ENCODE results near the gene GLYATL3. TPM values are rescaled to one million over a fixed set of nuclear protein-coding genes. Genes with fewer than 3 reads are reported as not detected.

Gene GLYATL3
- total RNA-seq, 1 donor from 2014 or later = not detected

DNA sequence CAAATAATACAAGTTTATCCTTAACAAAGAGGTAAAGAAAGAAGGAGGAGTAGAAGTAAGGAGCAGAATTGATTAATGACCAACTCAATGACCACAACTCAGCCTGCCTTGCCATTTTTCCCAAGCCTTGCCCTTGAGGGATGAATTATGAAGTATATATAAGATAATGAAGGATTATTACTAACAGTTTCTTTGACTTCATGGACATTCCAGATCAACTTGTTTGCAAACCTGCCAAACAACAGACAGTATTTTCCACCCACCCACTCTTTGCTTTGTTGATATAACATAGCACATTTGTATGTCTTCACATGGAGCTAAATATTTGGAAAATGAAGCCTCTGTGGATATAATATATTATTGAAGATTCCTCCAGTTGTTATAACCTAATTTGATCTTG lies 40.9 kb downstream of the GLYATL3 start:
- Mint-ChIP-seq H3K4me3 (ENCODE audit: unreplicated experiment) (no peak overlapping the region), H3K27ac (ENCODE audit: unreplicated experiment) (no peak overlapping the region), H3K9me3 (ENCODE audit: unreplicated experiment) (no peaks in the 10 kb centered on the region), H3K4me1 (ENCODE audit: unreplicated experiment) (no peaks in the 10 kb centered on the region), H3K27me3 (ENCODE audit: unreplicated experiment) (peaks cover 5% of the 10 kb centered on the region), H3K36me3 (ENCODE audit: unreplicated experiment) (no peaks in the 10 kb centered on the region)
- DNase-seq (ENCODE audit: extremely low spot score, unreplicated experiment) = no peak
- TF ChIP-seq, protein P1, sequence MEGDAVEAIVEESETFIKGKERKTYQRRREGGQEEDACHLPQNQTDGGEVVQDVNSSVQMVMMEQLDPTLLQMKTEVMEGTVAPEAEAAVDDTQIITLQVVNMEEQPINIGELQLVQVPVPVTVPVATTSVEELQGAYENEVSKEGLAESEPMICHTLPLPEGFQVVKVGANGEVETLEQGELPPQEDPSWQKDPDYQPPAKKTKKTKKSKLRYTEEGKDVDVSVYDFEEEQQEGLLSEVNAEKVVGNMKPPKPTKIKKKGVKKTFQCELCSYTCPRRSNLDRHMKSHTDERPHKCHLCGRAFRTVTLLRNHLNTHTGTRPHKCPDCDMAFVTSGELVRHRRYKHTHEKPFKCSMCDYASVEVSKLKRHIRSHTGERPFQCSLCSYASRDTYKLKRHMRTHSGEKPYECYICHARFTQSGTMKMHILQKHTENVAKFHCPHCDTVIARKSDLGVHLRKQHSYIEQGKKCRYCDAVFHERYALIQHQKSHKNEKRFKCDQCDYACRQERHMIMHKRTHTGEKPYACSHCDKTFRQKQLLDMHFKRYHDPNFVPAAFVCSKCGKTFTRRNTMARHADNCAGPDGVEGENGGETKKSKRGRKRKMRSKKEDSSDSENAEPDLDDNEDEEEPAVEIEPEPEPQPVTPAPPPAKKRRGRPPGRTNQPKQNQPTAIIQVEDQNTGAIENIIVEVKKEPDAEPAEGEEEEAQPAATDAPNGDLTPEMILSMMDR (IDR thresholded peaks at IDR 0.05) = no peak

DNA sequence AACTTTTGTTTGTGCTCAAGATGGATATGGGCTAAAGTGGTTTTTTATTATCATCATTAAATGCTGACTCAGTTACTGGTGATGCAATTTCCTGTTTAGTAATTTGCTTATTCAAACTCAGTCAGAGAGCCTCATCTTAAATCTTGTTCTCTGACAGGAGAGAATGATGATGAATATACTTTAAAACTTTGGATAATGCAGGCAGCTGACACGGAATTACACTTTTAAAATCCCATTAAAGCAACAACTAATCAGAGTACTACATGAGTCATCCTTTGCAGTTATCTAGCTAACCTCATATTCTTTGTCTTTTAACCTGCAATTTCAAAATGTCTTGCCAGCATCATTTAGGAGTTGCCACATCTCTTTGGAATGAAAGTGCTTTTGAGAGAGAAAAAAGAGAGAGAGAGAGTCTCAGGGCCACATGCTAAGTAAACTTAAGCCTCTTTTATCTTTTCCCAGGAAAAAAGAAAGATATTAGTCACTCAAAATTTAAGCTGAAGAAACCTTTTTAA lies 41.5 kb downstream of the GLYATL3 start:
- no peaks in the 10 kb centered on the region for H3K9me3 Mint-ChIP-seq (ENCODE audit: unreplicated experiment)
- no peak overlapping the region for H3K27ac Mint-ChIP-seq (ENCODE audit: unreplicated experiment)
- H3K36me3 Mint-ChIP-seq (ENCODE audit: unreplicated experiment) = no peaks in the 10 kb centered on the region
- H3K4me3 Mint-ChIP-seq (ENCODE audit: unreplicated experiment) = no peak overlapping the region
- H3K27me3 Mint-ChIP-seq (ENCODE audit: unreplicated experiment) = peaks cover 5% of the 10 kb centered on the region
- DNase-seq (ENCODE audit: extremely low spot score, unreplicated experiment) = no peak
- H3K4me1 Mint-ChIP-seq (ENCODE audit: unreplicated experiment) = no peaks in the 10 kb centered on the region
- TF ChIP-seq, protein P1 (IDR thresholded peaks at IDR 0.05) = no peak

DNA sequence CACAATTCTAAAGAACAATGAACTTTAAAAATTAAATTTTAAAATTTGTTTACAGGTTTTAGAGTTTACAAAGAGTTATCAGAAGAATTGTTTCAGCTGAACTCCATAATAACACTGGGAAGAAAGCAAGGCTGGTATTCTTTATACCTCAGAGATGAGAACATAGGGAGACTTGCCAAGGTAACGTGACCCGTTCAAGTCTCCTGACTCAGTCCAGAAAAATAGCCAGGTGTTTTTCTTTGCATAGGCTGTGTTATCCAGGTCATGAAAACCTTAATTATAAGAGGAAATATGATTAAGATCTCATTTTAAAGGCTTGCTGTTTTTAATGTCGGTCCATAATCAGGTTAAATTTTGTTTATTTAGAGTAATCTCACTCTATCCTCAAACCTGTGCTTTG lies 42.2 kb downstream of the GLYATL3 start:
- Mint-ChIP-seq H3K4me1 (ENCODE audit: unreplicated experiment) (no peaks in the 10 kb centered on the region), H3K27ac (ENCODE audit: unreplicated experiment) (no peak overlapping the region), H3K27me3 (ENCODE audit: unreplicated experiment) (peaks cover 11% of the 10 kb centered on the region), H3K4me3 (ENCODE audit: unreplicated experiment) (no peak overlapping the region), H3K9me3 (ENCODE audit: unreplicated experiment) (no peaks in the 10 kb centered on the region), H3K36me3 (ENCODE audit: unreplicated experiment) (no peaks in the 10 kb centered on the region)
- TF ChIP-seq, protein P1 (IDR thresholded peaks at IDR 0.05) = no peak
- no peak for DNase-seq (ENCODE audit: extremely low spot score, unreplicated experiment)

DNA sequence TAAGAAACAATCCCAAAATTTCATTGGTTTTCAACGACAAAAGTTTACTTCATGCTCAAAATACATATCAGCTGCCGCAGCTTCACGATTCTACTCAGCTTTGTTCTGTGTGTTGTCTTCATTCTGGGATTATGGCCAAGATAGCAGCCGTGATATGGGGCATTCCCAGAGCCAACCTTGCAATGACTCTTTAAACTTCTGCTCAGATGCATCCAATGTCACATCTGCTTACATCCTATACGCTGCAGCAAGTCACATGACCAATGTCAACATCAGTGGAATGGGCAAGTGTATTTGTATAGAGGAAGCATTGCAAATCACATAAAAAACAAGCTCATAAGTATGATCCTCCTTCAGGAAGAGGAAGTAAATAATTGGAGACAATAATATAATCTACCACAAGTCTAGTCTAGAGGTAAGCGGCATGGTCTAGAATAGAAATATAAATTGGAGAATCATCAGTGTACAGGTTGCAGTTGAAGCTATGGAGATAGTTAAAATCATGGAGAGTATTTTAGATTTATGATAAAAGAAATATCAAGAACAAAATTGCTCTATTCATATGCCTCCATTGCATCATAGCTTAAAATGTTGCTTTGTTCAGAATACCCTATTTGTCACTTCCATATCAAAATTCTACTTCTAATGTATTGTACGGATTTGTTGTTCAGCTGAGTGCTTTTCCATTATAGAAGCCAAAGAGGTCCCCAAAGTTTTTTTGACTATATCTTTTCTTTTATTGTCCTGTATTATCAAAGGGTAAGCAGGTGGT lies 43.5 kb downstream of the GLYATL3 start:
- Mint-ChIP-seq H3K9me3 (ENCODE audit: unreplicated experiment) (no peaks in the 10 kb centered on the region), H3K27ac (ENCODE audit: unreplicated experiment) (no peak overlapping the region), H3K27me3 (ENCODE audit: unreplicated experiment) (peaks cover 18% of the 10 kb centered on the region), H3K4me3 (ENCODE audit: unreplicated experiment) (no peak overlapping the region), H3K36me3 (ENCODE audit: unreplicated experiment) (no peaks in the 10 kb centered on the region), H3K4me1 (ENCODE audit: unreplicated experiment) (no peaks in the 10 kb centered on the region)
- no peak for DNase-seq (ENCODE audit: extremely low spot score, unreplicated experiment)
- TF ChIP-seq, protein P1 (IDR thresholded peaks at IDR 0.05) = no peak

DNA sequence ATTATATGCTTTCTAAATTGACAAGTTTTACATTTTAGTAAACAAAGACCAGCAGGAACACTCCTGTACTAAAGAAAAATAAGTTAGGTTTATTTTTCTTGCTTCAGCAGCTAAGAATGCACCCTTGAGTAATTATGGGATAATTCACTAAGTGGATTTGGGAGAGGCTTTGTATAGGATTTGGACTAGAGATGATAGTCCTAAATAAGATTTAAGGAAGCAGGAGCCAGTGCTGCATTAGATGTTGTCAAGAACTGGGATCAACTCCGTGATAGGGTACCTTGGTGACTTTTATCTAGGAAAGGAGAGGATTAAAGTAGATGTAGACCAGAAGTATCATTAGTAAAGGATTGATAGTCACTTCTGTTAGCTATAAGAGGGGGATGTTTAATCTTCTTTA lies 46.6 kb downstream of the GLYATL3 start:
- Mint-ChIP-seq H3K27ac (ENCODE audit: unreplicated experiment) (no peak overlapping the region), H3K4me3 (ENCODE audit: unreplicated experiment) (no peak overlapping the region), H3K27me3 (ENCODE audit: unreplicated experiment) (peaks cover 41% of the 10 kb centered on the region), H3K4me1 (ENCODE audit: unreplicated experiment) (peaks cover 11% of the 10 kb centered on the region), H3K36me3 (ENCODE audit: unreplicated experiment) (no peaks in the 10 kb centered on the region), H3K9me3 (ENCODE audit: unreplicated experiment) (no peaks in the 10 kb centered on the region)
- DNase-seq (ENCODE audit: extremely low spot score, unreplicated experiment) = no peak
- TF ChIP-seq, protein P1 (IDR thresholded peaks at IDR 0.05) = no peak
